NCI-H345 treated with DMSO at 0.1 percent for 48 hours (cell line): Measurements from ENCODE around the gene GSDMA.
A peak's percentile ranks its signal among the peaks of the same experiment; 100 is the strongest.

Source experiments
- DNase-seq: peaks from one replicate; lab custom pipeline; 2025; ENCODE audit not compliant: unreplicated experiment; lab: John Stamatoyannopoulos, UW

The GSDMA gene

DNA sequence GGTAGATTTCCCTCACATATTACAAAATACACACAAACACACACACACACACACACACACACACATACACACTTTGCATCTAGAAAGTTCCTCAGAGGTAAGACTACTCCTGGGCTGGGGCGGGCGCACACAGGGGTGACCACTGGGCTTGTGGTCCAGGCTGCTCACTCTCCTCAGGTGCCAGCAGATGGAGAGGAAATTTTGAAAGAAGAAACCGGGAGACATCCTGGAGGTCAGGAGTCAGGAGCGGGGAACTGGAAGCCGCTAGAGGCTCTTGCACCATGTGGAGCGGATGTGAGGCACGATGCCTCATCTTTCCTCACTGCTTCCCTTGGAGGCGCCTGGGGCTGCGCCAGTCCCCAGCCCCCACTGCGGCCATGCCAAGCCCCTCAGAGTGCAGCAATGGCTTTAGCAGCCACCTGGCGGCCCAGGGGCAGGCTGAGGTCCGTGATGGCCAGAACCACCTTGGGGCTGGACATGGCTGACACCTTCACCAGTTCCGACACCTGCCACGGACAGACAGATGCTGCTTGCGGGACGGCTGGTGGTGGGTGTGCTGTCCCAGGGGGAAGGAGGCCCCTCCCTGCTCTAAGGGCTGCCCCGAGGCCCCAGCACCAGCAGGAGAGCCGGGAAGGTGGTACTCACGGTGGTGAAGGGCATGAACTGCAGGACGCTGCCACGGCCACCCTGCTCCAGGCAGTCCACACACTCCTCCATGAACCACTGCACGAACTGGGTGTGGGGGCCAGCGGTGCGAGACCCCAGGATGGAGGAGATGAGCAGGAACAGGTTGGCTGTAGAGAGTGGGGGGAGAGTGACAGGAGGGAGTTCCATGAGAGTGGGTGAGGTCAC lies 56.6 kb downstream of the GSDMA start:
- no peak for DNase-seq

DNA sequence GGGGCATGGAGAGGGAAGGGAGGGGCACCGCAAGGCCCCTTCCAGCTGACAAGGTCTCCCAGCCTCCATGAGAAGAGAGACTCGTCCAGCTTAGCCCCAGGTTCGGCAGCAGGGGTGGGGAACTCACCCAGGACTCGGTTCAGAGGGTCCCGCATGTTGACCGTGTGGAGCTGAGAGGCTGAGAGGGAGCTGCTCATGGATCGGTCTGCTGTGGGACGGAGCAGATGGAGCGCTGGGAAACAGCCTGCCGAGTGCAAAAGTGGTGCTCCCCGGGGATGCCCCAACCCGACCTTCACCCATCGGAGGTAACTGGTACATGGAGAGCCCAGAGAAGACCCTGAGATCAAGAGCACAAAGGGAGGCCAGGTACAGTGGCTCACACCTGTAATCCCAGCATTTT lies 57.3 kb downstream of the GSDMA start:
- DNase-seq, result no peak

DNA sequence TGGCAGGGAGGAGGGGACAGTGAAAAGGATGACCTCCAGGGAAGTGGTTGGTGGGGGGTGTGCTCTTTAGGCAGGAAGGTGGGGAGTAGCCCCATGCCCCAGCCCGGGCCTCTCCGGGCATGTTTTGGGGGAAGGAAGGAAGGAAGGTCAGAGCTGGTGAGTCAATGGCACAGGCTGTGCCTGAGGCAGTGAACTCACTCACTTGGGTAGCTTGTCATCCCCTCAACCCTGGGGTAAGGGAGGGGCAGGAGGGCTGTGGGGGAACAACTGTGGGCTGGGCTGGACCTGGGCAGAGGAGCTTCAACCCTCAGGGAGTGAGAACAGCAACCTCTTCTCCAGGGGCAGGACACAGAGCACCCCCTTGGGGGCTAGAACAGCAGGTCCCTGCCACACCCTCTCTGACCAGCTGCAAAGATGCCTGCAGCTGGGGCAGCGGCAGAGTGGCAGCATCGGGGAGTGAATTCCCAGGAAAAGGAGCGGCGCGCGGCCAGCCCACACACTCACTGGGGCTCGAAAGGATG lies 58.7 kb downstream of the GSDMA start:
- no peak for DNase-seq

DNA sequence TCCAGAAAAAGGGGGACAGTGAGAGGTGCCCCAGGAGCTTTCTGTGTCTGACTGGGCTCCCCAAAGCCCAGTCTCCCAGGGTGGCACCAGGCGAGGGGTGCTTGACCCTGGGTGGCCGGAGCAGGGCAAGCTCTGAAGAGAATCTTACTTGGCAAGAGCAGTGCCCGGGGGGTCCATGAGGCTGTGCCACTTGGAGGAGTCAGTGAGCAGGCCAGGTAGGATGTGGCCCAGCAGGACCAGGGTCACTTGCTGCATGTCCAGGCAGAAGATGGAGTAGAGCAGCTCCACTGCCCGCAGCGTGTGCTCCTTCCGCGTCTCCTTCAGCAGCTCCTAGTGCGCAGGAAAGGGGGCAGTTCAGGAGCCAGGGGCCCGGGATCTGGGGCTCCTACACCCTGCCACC lies 59.7 kb downstream of the GSDMA start:
- no peak for DNase-seq

DNA sequence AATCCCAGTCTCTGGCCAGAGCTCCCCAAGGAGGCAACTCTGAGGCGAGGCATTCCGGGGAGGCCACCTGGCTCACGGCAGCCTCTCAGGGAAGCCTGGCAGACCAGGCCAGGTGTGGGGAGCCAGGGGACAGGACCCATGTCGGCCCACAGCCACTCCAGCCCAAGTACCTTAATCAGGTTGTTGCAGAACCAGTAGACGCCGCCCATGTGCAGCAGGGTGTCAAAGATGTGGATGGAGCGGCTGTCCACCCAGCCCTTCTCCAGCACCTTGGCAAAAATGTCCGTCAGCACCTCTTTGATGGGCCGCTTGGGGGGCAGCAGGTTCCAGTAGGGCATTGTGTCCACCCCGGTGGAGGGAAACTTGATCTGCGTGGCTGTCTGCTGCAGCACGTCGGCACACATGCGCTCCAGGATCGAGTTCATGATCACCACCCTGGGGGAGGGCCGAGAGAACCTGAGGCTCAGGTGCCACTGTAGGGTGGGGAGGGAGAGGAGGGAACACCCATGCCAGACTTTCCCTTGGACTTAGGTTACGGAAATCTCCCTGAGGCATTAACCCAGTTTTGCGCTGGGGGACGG lies 60.2 kb downstream of the GSDMA start:
- DNase-seq, result no peak

GRCh38 chr17:40023590-40024292 lies 60.9 kb downstream of the GSDMA start:
- DNase-seq, result no peak

- no peak for DNase-seq
Observed at GRCh38 chr17:40024901-40025300, 62.1 kb downstream of the GSDMA start.

GRCh38 chr17:40025559-40025958 lies 62.8 kb downstream of the GSDMA start:
- no peak for DNase-seq

DNA sequence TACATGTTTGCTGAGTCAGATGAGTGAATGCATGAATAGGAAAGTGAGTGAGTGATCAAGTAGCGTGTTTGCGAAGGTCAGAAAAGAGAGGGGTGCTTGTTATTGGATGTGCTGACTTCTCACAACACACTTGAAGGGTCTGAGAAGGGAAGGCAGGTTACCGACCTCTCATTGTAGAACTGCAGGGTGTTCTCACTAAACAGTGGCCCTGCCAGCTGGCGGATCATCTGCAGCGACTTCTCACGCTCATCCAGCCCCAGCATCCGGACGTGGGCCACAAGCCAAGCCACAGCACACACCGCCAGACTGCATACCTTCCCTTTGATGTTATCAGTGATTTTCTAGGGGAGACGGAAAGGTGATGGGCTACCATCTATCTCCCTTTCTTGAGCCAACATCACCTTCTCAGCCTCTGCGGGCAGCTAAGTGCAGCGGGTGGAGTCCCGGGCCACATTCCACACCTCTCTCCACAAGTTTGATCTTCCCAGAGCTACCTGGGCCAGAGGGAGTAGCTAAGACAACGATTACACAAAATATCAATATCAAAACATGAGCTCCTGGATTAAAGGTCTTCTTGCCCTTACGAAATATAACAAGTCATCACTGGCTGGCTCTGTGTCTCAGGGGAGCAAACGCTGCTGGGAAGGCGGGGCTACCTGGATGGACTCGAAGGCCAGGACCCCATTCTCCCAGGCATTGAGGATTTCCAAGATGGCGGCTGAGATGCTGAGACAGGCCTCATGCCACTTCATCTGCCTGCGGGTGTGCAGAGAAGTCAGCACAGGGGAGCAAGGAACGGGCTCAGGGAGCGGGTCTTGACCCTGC lies 63.4 kb downstream of the GSDMA start:
- DNase-seq, result no peak

DNA sequence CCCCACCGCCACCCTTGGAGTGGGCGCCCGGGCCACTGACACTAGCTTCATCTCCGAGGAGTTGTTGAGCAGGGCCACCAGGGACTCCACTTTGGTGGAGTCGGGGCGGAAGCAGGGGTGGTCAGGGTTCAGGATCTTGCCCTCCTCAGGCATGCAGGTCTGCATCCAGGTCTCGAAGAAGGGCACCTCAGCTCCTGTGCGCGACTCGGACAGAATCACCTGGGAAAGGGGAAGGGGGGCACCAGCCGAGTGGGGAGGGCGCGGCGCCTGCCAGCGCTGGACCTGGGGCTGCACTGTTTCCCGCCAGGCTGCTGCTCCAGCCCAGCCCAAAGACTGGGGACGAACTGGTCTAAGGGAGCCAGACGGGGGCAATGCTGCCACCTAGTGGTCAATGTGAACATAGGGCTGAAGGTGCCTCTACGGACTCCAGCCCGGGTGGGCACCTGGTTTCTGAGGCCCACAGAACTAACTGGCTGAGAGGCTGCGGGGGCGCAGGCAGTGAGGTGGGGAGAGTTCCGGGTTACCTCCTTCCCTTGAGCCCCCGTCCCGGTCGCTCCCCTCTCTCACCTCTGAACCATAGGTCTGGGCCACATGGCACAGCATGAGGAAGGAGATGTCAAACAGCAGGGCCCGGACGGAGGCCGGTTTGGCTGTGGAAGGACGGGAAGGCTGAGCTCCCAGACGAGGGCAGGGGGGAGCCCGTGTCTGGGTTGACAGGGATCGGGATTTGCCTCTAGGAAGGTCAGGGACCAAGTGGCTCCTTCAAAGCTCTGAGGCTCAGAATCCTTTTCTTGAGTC lies 64.2 kb downstream of the GSDMA start:
- peak; percentile 34 for DNase-seq
